ENCODE data around the gene HMCN1.

Gene HMCN1

DNA sequence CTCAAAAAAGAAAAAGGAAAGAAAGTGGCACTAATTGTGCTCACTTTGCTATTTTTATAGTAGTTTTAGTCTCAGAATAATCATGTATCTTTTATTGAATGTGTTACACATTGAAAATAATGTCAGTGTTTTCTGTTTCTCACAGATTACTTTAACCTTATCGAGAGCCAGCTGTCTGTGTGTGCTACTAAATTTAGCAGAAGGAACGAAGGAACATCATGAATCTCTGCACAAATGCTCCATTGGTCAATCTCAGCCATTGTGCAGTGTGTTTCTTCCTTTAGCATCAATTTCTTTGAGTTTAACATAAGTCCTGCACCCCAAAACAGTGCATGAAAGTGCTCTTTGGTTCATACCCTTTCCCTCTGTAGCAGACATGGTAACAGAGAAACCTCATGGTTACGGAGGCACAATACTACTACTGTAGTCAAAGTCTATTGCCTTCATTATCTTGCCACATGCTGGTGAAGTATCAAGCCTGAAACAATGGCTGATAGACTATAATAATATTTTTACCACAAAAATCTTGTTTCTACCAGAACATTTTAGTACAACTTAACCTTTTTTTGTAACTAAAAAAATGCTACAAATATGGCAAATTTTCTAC is 310.0 kb downstream of the HMCN1 start:
- DNase-seq, result no peak

GRCh38 chr1:186046437-186047211 is 312.4 kb downstream of the HMCN1 start:
- no peak for DNase-seq

DNA sequence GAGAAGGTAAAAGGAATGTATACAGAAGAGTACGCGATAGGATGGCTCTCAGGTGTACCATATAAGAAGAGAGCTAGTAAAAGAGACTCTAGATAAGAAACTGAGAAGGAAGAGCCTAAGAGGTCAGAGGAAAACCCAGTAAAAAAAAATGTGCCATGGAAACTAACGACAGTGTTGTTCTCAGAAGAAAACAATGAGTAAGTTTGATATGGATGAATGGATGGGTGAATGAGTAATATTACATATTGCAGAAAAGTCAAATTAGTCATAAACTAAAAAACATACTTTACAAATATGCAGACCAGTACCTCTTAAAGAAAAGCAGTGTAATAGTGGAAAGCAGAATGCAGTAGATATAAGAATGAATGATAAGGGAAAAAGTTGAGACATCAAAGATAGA is 316.2 kb downstream of the HMCN1 start:
- no peak for DNase-seq

DNA sequence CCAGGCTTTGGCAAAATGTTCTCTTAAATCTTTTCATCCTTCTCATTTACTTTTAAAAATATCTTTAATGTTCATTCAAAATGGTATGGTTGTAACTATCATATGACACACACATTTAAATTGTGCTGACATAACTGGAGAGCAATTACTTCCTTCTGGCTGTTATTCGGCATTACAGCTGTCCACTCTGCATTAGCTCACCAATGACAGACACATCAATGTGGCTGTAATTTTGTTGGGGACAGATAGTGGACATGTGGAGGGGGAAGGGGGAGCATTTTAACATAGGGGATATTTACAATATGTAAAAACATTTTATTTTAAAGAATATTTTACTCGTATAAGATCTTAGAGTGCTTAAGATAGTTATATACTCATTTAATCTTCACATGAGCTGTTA is 319.8 kb downstream of the HMCN1 start:
- DNase-seq, result no peak

DNA sequence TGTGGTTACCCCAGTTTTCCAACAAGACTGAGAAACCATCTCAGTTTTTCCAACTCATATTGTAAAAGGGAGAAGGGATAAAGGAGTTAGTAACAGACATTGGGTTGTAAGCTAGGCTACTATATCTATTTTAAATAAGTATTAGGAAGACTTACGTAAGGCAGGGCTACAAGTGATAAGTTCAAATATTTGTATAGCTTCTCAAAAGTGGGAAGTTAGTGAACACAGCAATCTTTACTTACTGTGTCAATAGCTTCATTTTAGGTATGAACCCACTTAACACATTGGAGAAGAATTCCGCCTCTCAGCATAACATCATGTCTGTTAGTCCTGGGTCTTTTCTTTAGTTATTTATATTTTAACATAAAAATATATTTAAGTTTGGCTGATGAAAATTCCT is 320.7 kb downstream of the HMCN1 start:
- no peak for DNase-seq

DNA sequence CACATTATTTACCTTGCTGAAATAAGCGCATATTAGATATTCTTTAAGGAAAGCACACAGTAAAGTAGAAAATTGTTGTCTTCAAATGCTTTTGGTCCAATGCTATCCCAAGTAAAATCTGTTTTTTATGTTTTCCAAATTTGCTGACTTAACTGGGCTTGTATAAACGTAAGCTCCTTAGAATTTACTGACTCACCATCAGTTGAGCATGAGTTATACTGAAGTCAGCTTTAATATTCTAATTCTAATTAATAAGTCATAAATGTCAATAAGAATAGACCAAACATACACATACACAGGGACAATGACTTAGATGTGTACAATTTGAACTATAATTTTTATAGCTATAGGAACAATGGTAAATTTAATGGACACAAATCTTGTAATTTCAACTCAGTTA is 321.7 kb downstream of the HMCN1 start:
- DNase-seq, result no peak

DNA sequence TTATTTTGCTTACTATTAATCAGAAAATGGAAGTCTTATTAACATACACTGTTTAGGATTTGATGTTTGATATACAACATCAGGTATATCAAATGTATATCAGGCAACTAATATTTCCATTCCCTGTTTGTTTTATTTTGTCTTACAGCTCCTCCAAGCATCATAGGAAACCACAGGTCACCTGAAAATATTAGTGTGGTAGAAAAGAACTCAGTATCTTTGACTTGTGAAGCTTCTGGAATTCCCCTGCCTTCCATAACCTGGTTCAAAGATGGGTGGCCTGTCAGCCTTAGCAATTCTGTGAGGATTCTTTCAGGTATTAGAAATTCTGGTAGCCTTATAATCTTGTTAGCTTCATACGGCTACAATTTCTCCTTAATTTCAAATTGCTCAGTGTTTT is 322.9 kb downstream of the HMCN1 start:
- no peak for DNase-seq

DNA sequence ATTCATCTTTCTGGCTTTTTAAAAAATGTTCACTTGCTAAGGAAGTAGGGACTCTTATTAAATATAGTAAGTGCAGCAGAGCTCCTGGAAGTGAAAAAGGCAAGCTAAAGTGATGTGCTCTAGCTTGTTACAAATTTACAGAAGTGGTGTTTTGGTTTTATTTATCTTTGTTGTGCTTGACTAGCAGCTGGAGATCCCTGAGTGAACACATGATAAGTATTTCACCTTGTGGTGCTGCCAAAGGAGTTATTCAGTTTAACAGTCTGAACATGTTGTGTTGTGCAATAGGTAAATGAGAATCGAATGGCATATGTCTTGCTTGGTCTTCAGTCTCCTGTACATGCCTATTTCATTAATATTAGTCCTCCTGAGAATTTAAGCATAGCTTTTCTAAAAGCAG is 325.1 kb downstream of the HMCN1 start:
- DNase-seq, result no peak

DNA sequence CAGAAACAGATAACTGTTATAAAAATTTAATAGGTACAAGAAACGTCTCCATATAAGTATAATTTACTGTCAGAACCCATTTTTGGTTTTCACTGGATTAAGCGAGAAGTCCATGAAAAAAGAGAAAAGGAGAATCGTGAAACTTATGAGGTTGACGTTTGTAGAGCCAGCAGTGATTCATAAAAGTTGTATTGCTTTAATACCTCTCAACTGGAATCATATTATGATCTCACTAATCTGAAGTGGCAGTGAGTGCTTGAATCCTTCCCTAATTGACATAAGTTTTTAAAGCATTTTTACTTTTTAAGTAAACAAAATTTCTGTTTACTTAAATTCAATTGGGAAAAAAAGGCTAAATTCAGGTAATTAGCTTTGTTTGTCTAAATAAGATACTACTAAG is 325.6 kb downstream of the HMCN1 start:
- DNase-seq, result no peak

GRCh38 chr1:186060226-186060625 is 326.0 kb downstream of the HMCN1 start:
- DNase-seq, result no peak

DNA sequence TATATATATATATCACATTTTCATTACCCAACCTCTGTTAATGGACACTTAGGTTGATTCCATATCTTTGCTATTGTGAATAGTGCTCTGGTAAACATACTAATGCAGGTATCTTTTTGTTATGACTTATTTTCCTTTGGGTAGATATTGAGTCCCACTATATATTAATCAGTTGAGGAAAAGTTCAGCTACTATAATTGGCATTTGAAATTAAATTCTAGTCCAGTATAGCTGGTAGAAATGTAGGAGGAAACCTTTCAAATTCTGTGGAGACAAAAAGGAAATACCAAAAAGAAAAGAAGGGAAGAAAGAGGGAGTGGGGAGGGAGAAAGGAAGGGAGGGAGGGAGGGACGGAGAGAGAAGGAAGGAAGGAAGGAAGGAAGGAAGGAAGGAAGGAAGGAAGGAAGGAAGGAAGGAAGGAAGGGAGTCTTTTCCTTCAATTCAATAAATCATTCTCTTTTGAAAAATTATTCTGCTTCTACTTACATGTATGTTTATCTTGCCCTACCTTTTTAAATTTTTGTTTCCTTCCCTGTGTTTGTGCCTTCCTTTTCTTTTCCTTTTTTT is 329.0 kb downstream of the HMCN1 start:
- DNase-seq, result no peak

- no peak for DNase-seq
These were observed 332.2 kb downstream of the HMCN1 start for GRCh38 chr1:186066411-186066810.

GRCh38 chr1:186073697-186074096 is 339.5 kb downstream of the HMCN1 start:
- no peak for DNase-seq

DNA sequence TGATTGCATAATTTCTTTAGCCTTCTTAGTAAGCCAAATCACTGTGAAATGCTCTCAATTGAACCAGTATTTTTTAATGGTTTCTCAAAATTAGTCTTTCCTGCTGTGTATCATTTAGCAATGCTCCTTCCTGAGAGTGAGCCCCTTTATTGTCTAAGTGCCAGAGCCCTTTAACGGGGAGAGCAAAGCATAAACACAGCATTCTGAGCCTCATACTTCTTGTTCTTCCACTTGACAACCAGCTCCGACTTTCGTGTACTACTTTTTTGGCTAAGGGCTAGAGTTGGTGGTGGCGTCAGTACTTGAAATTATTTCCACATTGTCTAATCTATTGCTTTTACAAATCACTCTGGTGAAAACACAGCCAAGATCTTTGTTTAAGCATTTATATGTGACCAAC is 341.8 kb downstream of the HMCN1 start:
- DNase-seq, result no peak

DNA sequence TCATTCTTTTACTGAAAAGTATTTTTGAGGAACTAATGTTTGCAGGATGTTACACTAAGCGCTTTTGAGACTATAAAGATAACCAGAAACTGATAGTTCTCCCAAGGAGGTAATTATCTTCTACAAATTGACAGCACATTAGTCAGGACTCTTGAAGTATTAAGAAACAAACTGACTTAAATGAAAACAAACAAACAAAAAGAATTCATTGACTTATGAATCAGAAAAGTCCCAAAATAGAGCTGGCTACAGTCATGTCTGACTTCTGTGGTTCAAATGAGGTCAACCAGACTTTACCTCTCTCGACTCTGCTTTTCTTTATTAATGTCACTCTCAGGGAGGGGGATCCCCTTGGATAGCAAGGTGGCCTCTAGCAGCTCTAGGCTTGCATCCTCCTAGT is 344.1 kb downstream of the HMCN1 start:
- DNase-seq, result no peak

GRCh38 chr1:186079084-186079684 is 345.0 kb downstream of the HMCN1 start:
- no peak for DNase-seq

GRCh38 chr1:186082235-186082937 is 348.2 kb downstream of the HMCN1 start:
- no peak for DNase-seq

DNA sequence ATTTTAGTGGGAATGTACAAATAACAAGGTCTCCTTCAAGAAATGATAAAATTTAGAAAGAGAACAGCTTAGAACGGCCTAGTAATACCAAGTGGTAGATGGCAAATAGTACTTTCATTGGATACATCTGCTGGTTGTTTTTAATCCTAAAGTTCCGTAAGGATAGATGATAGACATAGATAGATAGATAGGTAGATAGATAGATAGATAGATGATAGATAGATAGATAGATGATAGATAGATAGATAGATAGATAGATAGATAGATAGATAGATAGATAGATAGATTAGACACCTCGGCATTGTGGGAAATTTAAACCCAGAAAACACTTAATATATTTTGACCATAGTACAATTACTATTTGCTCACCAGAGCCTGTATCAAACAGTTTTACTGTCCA is 352.4 kb downstream of the HMCN1 start:
- no peak for DNase-seq

GRCh38 chr1:186089940-186090339 is 355.7 kb downstream of the HMCN1 start:
- no peak for DNase-seq

DNA sequence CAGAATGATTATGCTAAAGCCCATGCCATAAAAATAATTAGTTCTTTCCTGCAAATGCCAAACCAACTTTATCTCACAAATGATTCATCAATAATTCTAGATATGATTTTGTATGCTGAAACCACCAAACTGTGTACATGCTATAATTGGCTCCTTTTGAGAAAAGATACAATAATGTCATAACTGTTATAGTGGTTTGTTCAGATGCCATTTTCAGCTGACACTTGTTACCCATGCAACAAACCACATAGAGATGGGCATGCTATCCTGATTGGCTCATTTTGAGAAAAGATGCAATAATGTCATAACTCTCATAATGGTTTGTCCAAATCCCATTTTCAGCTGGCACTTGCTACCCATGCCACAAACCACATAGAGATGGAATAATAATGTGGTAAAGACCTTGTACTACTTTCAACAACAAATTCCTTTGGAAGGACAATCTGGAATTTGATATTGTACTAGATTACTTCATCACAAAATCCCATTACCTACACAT is 357.1 kb downstream of the HMCN1 start:
- DNase-seq, result no peak

DNA sequence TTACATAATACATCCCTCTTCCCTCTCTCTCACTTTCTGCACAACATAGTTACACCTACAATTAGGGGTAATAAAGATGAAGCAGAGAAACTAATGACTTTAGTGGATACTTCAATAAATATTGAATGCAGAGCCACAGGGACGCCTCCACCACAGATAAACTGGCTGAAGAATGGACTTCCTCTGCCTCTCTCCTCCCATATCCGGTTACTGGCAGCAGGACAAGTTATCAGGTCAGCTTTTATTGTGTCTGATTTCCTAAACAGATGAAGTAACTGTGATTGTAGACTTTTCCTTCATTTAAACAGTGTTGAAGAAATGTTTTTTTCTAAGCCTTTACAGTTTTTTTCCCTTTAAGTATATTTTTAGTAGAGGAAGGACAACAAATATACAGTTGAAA is 359.2 kb downstream of the HMCN1 start:
- no peak for DNase-seq

- no peak for DNase-seq
These were observed 360.0 kb downstream of the HMCN1 start for GRCh38 chr1:186094172-186094571.
